Coronary artery (tissue), 2 donors: ENCODE measurements around the gene GRWD1.

Experiments used
- DNase-seq: peaks from one replicate; pipeline ENCODE4 v3.0.0-alpha.2; 2017; ENCODE audit warnings: low spot score
- H3K27ac ChIP-seq, 2 donors: fragments of 200-600 bp; sonication (generic); one replicate each; pipeline ENCODE4 v1.5.1; 2016 to 2019
- H3K4me3 ChIP-seq: fragments of 200-600 bp; sonication (generic); 2 replicates; pipeline ENCODE4 v1.5.1; 2016; ENCODE audit warnings: mild to moderate bottlenecking, moderate library complexity
- TF ChIP-seq, protein P1 (sequence below): fragments of 200-600 bp; sonication (generic); IDR thresholded peaks from one replicate; pipeline ENCODE4 v1.5.1; 2019; ENCODE audit warnings: antibody characterized with exemption

The GRWD1 gene

DNA sequence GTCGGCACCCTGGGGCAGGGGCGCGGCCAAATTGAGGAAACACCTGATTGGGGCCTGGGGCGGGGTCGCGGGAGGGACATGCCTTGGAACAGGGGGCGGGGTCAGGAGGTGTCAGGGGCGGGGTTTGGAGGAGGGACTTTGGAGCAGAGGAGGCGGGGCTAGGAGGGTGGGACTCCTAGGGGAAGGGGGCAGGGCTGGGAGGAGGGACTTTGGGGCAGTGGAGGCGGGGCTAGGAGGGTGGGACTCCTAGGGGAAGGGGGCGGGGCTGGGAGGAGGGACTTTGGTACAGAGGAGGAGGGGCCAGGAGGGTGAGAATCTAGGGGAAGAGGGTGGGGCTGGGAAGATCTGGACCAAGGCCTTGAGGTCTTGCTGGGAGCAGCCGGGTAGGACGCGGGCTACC, 30.4 kb upstream of the GRWD1 start:
- TF ChIP-seq, protein P1, sequence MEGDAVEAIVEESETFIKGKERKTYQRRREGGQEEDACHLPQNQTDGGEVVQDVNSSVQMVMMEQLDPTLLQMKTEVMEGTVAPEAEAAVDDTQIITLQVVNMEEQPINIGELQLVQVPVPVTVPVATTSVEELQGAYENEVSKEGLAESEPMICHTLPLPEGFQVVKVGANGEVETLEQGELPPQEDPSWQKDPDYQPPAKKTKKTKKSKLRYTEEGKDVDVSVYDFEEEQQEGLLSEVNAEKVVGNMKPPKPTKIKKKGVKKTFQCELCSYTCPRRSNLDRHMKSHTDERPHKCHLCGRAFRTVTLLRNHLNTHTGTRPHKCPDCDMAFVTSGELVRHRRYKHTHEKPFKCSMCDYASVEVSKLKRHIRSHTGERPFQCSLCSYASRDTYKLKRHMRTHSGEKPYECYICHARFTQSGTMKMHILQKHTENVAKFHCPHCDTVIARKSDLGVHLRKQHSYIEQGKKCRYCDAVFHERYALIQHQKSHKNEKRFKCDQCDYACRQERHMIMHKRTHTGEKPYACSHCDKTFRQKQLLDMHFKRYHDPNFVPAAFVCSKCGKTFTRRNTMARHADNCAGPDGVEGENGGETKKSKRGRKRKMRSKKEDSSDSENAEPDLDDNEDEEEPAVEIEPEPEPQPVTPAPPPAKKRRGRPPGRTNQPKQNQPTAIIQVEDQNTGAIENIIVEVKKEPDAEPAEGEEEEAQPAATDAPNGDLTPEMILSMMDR: no peak
- DNase-seq: no peak
- H3K4me3 ChIP-seq: peak overlapping the region; percentile 47
- no peak overlapping the region for H3K27ac ChIP-seq

DNA sequence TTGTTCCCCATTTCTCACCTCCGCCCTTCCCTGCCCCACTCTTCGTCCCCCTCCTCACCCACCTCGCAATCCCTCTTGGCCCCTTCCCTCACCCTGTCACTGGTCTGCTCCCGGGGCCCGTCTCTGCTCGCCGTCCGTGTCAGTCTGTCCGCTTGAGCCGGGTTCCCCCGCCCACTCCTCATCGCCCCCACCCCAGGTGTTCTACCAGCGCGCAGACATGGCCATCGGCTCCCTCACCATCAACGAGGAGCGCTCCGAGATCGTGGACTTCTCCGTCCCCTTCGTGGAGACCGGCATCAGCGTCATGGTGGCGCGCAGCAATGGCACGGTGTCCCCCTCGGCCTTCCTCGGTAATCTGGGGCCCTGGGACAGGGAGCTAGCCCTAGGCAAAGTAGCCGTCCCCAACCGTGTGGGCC, 30.0 kb upstream of the GRWD1 start:
- H3K27ac ChIP-seq: no peak overlapping the region
- DNase-seq: no peak
- H3K4me3 ChIP-seq: peak overlapping the region; percentile 47
- TF ChIP-seq, protein P1: no peak

DNA sequence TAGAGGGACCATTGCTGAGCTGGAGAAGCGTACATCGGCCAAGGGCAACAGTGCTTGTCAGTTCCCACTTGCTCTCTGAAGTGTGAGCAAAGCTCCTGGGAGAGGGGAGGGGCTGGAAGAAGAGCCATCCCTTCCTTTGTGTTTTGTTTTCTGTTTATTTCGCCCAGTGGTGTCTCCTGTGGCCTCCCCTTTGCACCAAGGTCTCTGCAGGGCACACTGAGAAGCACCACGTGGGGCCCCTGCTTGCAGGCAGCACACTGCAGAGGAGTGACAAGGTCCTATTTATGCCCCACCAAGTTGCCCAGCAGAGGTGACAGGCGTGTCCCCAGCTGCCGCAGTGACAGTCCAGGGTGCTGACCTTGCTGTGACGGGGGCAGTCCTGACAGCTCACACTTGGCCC, 28.4 kb upstream of the GRWD1 start:
- no peak for DNase-seq
- TF ChIP-seq, protein P1: no peak
- Histone ChIP-seq H3K27ac (no peak overlapping the region), H3K4me3 (no peak overlapping the region)

DNA sequence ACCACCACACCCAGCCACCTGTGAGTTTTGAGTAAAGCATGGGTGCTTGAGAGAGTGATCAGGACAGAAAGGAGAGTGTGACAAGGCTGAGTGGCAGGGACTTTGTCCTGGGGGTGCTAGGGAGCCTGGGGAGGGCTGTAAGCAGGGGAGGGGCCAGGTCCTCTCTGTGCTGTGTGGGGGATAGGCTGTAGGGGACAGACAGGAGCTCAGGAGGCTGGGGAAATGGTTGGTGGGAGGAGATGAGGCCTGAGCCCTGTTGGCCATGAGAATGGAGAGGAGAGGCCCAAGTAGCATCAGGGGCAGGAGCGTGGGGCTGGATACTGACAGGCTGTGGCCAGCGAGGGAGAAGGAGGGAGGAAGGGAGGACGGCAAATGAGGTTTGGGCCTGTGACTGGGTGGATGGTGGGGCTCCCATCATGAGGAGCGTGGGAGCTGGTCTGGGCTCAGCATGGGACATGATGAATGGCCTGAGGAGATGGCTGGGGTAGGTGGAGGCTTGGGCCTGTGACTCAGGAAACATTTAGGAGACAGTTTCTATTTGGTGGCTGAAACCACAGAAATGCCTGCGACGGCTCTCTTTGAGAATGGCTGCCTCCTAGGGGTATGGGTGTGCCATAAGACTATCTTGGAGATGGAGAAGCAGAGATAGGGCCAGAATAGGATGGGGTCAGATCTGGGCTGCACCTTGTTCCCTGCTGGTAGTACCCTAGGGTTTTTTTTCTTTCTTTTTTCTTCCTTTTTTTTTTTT, 27.3 kb upstream of the GRWD1 start:
- H3K27ac ChIP-seq: no peak overlapping the region
- DNase-seq: no peak
- H3K4me3 ChIP-seq: no peak overlapping the region
- TF ChIP-seq, protein P1: no peak

DNA sequence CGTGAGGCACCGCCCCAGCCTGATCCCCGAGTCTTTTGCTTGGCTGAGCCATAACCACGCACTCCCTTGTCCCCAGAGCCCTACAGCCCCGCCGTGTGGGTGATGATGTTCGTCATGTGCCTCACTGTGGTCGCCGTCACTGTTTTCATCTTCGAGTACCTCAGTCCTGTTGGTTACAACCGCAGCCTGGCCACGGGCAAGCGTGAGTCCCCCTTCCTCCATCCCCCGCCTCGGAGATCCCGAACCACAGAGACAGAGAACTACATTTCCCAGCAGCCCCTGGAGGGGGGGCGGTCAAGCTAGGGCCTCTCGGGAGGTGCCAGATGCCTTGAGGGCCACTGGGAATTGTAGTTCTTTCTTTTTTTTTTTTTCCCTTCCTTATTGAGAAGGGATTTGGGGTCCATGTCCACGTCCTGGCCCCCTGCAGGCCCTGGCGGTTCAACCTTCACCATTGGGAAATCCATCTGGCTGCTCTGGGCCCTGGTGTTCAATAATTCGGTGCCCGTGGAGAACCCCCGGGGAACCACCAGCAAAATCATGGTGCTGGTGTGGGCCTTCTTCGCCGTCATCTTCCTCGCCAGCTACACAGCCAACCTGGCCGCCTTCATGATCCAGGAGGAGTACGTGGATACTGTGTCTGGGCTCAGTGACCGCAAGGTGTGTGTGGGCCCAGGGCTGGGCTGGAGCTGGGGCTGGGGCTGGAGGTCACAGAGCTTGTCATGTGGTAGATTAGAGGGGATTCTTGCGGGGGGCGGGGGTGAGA, 26.4 kb upstream of the GRWD1 start:
- Histone ChIP-seq H3K4me3 (no peak overlapping the region), H3K27ac (no peak overlapping the region)
- DNase-seq: no peak
- TF ChIP-seq, protein P1: no peak

DNA sequence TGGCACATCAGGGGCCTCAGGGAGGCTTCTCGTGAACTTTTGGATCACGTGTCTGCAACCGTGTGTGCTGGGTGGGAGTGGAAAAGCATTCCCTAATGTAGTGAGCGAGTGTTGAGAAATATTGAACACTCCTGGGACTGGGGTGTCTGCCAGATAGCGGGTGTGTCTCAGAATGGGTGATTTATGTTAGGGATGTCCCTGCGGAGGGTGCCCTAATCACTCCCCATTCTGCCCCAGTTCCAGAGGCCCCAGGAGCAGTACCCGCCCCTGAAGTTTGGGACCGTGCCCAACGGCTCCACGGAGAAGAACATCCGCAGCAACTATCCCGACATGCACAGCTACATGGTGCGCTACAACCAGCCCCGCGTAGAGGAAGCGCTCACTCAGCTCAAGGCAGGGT, 24.2 kb upstream of the GRWD1 start:
- no peak overlapping the region for H3K4me3 ChIP-seq
- TF ChIP-seq, protein P1: no peak
- no peak for DNase-seq
- no peak overlapping the region for H3K27ac ChIP-seq
